ENCODE data around the gene RNF149. TPM values are rescaled to one million over a fixed set of nuclear protein-coding genes. Genes with fewer than 3 reads are reported as not detected.

RNF149 gene
- total and polyA plus RNA-seq, 9 of the 15 experiments (the other 6 are each of a cell fraction or from before 2014, with no cell fraction given), result 9.0 to 31.5 (median 22.8) TPM

- TF ChIP-seq ZNF280B (CRISPR knock-in tag; IDR thresholded peaks at IDR 0.05) (no peak), ZNF592 (IDR thresholded peaks at IDR 0.05) (no peak), ZNF23 (CRISPR knock-in tag; IDR thresholded peaks at IDR 0.05) (no peak), HMG20B (CRISPR knock-in tag; IDR thresholded peaks at IDR 0.05) (no peak), EHMT2 (IDR thresholded peaks at IDR 0.05) (no peak), ZNF134 (CRISPR knock-in tag; conservative IDR thresholded peaks at IDR 0.05) (no peak)
Measured at GRCh38 chr2:101299604-101300003, 8.9 kb downstream of the RNF149 start (continued).
